PC-3 (cell line): ENCODE data around the gene ARHGAP24. TPM values are rescaled to one million over a fixed set of nuclear protein-coding genes. Genes with fewer than 3 reads are reported as not detected.

Experiments
- ATAC-seq: fragments of 200-7000 bp; cut with Tn5 transposase; 2 replicates; pipeline ENCODE4 v1.9.1; 2020; ENCODE audit warnings: mild to moderate bottlenecking, moderate library complexity
- BruUV-seq: library from RNA; stranded (reverse); fragments of 400-500 nt; replicated peaks from 2 replicates; lab custom pipeline; 2021; lab: Mats Ljungman, UMichigan
- CTCF ChIA-PET: fragments of 300-600 bp; sonication (Branson Sonifier 250); formaldehyde crosslinking; loops from one replicate; lab custom pipeline; 2022; ENCODE audit warnings: antibody characterized with exemption; lab: Charles Lee
- POLR2A ChIA-PET: fragments of 300-600 bp; sonication (Branson Sonifier 250); formaldehyde crosslinking; loops from one replicate; lab custom pipeline; 2022; ENCODE audit warnings: antibody characterized with exemption; ENCODE audit not compliant: unreplicated experiment; lab: Charles Lee
- DNase-seq: peaks from one replicate; pipeline ENCODE4 v3.0.0-alpha.2; 2015
- H2AFZ ChIP-seq: fragments of 300-600 bp; sonication (generic); 2 replicates; pipeline ENCODE4 v1.6.0; 2016; ENCODE audit warnings: antibody characterized with exemption, low read length
- H3F3A ChIP-seq: fragments of 300-600 bp; sonication (generic); one replicate; pipeline ENCODE4 v1.6.0; 2017; ENCODE audit warnings: antibody characterized with exemption, low read length, control low read depth, mild to moderate bottlenecking; ENCODE audit not compliant: unreplicated experiment
- H3K27ac ChIP-seq: fragments of 300-600 bp; sonication (generic); 2 replicates; pipeline ENCODE4 v1.5.1; 2016; ENCODE audit warnings: mild to moderate bottlenecking, low read length
- H3K27me3 ChIP-seq: fragments of 300-600 bp; sonication (generic); 2 replicates; pipeline ENCODE4 v1.6.1; 2016; ENCODE audit warnings: low read length, mixed read lengths
- H3K36me3 ChIP-seq: fragments of 300-600 bp; sonication (generic); 2 replicates; pipeline ENCODE4 v1.6.1; 2016; ENCODE audit warnings: low read depth, mixed run types, low read length, mixed read lengths
- H3K4me1 ChIP-seq: fragments of 300-600 bp; sonication (generic); 2 replicates; pipeline ENCODE4 v1.5.1; 2016; ENCODE audit warnings: low read length; ENCODE audit not compliant: insufficient read depth
- H3K4me2 ChIP-seq: fragments of 300-600 bp; sonication (generic); 2 replicates; pipeline ENCODE4 v1.6.0; 2016; ENCODE audit warnings: low read length
- H3K4me3 ChIP-seq: fragments of 300-600 bp; sonication (generic); 2 replicates; pipeline ENCODE4 v1.5.1; 2016; ENCODE audit warnings: mild to moderate bottlenecking, low read length, mixed read lengths
- H3K79me2 ChIP-seq: fragments of 300-600 bp; sonication (generic); 2 replicates; pipeline ENCODE4 v1.6.1; 2017; ENCODE audit warnings: low read length, mixed read lengths
- H3K9ac ChIP-seq: fragments of 300-600 bp; sonication (generic); 2 replicates; pipeline ENCODE4 v1.6.0; 2016; ENCODE audit warnings: mild to moderate bottlenecking, low read length
- H3K9me2 ChIP-seq: fragments of 300-600 bp; sonication (generic); replicated peaks from 2 replicates; pipeline ENCODE4 v1.6.1; 2016; ENCODE audit warnings: mixed run types, low read length, mixed read lengths
- H3K9me3 ChIP-seq: fragments of 300-600 bp; sonication (generic); 2 replicates; pipeline ENCODE4 v1.6.1; 2016; ENCODE audit warnings: low read length, mixed read lengths
- H4K20me1 ChIP-seq: fragments of 300-600 bp; sonication (generic); 2 replicates; pipeline ENCODE4 v1.6.1; 2016; ENCODE audit warnings: low read length, mixed read lengths
- EZH2 ChIP-seq: fragments of 300-600 bp; sonication (generic); IDR thresholded peaks from one replicate; pipeline ENCODE4 v1.6.1; 2017; ENCODE audit warnings: antibody characterized with exemption, mild to moderate bottlenecking, low read length; ENCODE audit not compliant: unreplicated experiment
- EZH2phosphoT487 ChIP-seq: fragments of 300-600 bp; sonication (generic); IDR thresholded peaks from 2 replicates; pipeline ENCODE4 v1.6.1; 2018; ENCODE audit warnings: mild to moderate bottlenecking, antibody characterized with exemption, low read length, borderline replicate concordance
- intact Hi-C: fragments of 100-400 bp; cut with micrococcal nuclease; formaldehyde crosslinking; loops from 2 replicates; pipeline ENCODE4 v1.9.0; 2023
- total RNA-seq: library from RNA; depleted of rRNA; stranded (reverse); fragments of >200 nt; gene quantifications from 2 replicates; pipeline ENCODE4 v1.2.3, GENCODE V29; 2014
- TF ChIP-seq, protein P1 (sequence below): fragments of 300-600 bp; sonication (generic); conservative IDR thresholded peaks from 2 replicates; pipeline ENCODE4 v1.5.1; 2017; ENCODE audit warnings: antibody characterized with exemption, low read depth, mild to moderate bottlenecking, low read length

ARHGAP24 gene
- total RNA-seq, 1 experiment from 2014 or later: 7.4 TPM

DNA sequence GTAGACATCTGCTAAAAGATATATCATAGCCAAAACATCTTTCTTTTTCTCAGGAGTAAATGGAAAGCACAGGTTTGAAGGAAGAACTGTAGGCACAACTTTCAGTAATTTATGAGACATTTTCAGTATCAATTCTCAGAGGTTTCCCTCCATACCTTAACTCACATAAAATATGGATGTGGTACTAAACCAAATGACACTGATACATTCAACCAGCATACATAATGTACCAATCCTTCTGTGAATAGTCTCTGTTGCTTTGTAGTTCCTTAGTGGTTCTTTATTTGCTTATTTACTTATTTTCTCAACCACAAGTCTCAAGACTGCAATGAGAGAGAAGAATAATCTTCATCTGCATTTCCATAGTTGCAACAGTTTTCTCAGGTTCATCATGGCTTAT lies 96.1 kb downstream of the ARHGAP24 start:
- Histone ChIP-seq H3K9me3 (no peaks in the 10 kb centered on the region), H3K36me3 (no peaks in the 10 kb centered on the region), H3K27ac (no peak overlapping the region), H3K9ac (no peak overlapping the region), H4K20me1 (no peaks in the 10 kb centered on the region), H2AFZ (no peak overlapping the region), H3K9me2 (no peaks in the 10 kb centered on the region), H3K4me1 (no peaks in the 10 kb centered on the region), H3K4me3 (no peak overlapping the region), H3K4me2 (no peak overlapping the region), H3F3A (no peaks in the 10 kb centered on the region), H3K27me3 (no peaks in the 10 kb centered on the region), H3K79me2 (no peaks in the 10 kb centered on the region)
- no TSS peak for BruUV-seq
- ATAC-seq: no peak
- POLR2A ChIA-PET: no interaction called here
- no peak for DNase-seq
- intact Hi-C loops: no loop called here
- TF ChIP-seq EZH2 (no peak), EZH2phosphoT487 (no peak)
- TF ChIP-seq, protein P1, sequence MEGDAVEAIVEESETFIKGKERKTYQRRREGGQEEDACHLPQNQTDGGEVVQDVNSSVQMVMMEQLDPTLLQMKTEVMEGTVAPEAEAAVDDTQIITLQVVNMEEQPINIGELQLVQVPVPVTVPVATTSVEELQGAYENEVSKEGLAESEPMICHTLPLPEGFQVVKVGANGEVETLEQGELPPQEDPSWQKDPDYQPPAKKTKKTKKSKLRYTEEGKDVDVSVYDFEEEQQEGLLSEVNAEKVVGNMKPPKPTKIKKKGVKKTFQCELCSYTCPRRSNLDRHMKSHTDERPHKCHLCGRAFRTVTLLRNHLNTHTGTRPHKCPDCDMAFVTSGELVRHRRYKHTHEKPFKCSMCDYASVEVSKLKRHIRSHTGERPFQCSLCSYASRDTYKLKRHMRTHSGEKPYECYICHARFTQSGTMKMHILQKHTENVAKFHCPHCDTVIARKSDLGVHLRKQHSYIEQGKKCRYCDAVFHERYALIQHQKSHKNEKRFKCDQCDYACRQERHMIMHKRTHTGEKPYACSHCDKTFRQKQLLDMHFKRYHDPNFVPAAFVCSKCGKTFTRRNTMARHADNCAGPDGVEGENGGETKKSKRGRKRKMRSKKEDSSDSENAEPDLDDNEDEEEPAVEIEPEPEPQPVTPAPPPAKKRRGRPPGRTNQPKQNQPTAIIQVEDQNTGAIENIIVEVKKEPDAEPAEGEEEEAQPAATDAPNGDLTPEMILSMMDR: no peak
- CTCF ChIA-PET: no interaction called here

DNA sequence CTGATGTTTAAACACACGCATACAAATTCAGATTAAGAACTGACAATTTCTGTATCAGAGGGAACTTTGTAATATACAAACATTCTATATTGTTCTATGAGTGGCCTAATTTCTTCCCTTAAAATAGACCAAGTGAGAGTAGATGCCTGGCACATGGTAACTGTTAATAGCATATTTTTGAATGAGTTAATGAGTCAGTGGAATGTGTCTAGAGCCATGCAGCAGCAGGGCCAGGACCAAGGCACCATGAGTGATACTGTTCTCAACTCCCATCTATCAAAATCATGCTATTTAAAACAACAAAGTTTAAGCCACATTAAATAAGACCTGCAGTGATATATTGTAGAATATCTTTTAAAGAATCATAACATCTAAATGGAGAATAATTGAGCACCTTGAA lies 98.3 kb downstream of the ARHGAP24 start:
- Histone ChIP-seq H3K9me2 (no peaks in the 10 kb centered on the region), H3K79me2 (no peaks in the 10 kb centered on the region), H4K20me1 (no peaks in the 10 kb centered on the region), H3K9ac (no peak overlapping the region), H2AFZ (no peak overlapping the region), H3K27me3 (no peaks in the 10 kb centered on the region), H3K4me1 (no peaks in the 10 kb centered on the region), H3K4me3 (no peak overlapping the region), H3K4me2 (no peak overlapping the region), H3F3A (no peaks in the 10 kb centered on the region), H3K27ac (no peak overlapping the region), H3K9me3 (no peaks in the 10 kb centered on the region), H3K36me3 (no peaks in the 10 kb centered on the region)
- CTCF ChIA-PET: no interaction called here
- POLR2A ChIA-PET: no interaction called here
- TF ChIP-seq EZH2phosphoT487 (no peak), EZH2 (no peak)
- TF ChIP-seq, protein P1: no peak
- intact Hi-C loops: no loop called here
- DNase-seq: no peak
- no TSS peak for BruUV-seq
- no peak for ATAC-seq

DNA sequence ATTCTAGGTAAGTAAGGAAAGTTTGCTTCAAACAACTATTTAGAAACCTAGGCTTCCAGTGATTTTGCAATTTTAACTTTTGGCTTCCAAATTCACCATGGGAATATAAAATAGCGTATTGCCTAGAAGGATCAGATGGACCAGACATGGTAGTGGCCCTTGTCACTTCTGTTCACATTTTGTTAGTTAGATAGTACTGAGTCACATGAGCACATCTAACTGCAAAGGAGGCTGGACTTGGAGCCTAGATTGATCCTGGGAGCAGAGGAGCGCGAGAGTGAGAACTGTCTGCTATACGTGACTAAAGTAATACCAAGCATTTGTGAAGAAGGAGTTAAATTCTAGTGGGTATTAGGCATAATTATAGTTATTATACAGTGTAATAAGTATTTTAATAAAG lies 102.4 kb downstream of the ARHGAP24 start:
- Histone ChIP-seq H3F3A (no peaks in the 10 kb centered on the region), H3K79me2 (no peaks in the 10 kb centered on the region), H2AFZ (no peak overlapping the region), H3K4me3 (no peak overlapping the region), H3K9ac (no peak overlapping the region), H3K27me3 (no peaks in the 10 kb centered on the region), H3K4me1 (0 out of 2 replicates have a peak, but pooled peaks cover 3% of the 10 kb centered on the region), H3K9me2 (no peaks in the 10 kb centered on the region), H3K4me2 (no peak overlapping the region), H4K20me1 (no peaks in the 10 kb centered on the region), H3K36me3 (no peaks in the 10 kb centered on the region), H3K27ac (no peak overlapping the region), H3K9me3 (no peaks in the 10 kb centered on the region)
- CTCF ChIA-PET: no interaction called here
- intact Hi-C loops: no loop called here
- no peak for DNase-seq
- no TSS peak for BruUV-seq
- POLR2A ChIA-PET: no interaction called here
- no peak for ATAC-seq
- no peak for TF ChIP-seq EZH2phosphoT487
- TF ChIP-seq EZH2: no peak
- TF ChIP-seq, protein P1: no peak
